Measurements from ENCODE around the gene EFEMP2. TPM values are rescaled to one million over a fixed set of nuclear protein-coding genes. Genes with fewer than 3 reads are reported as not detected.
"Not testable (repeated sequence)": the region's sequence is repeated elsewhere in the genome, so short reads cannot be mapped to it uniquely, and the experiment has no call there.

The EFEMP2 gene
- total RNA-seq, 1 donor from 2014 or later = 62.0 TPM

DNA sequence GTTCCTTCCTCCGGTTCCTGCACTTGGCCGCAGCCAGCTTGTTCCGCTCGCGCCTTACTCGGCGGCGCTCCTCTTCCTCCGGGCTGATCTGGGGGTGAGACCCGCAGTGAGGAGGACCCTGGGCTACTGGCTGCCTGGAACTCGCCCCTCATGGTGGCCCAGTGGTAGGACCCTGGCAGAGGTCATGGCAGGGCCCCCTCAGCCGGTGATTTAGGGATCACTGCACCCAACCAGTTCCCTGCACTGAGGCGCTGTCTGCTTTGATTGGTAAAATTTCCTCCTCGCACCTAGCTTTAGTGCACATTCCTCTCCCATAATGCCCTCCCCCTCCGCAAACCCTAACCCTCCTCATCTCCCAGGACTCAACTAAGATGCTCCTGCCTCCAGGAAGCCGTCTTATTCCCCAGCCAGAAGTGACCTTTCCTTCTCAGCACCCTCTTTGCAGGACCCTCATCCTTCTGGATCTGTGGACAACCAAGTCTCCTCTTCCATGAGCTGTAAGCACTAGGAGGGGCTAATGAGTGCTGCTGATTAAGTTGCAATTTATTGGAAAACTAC, 21.5 kb upstream of the EFEMP2 start:
- no peaks in the 10 kb centered on the region for H3K27me3 ChIP-seq (ENCODE audit: control insufficient read depth, insufficient read depth, low read length)
- no peak overlapping the region for H3K4me3 ChIP-seq (ENCODE audit: low read depth, low read length)
- TF ChIP-seq, protein P1, sequence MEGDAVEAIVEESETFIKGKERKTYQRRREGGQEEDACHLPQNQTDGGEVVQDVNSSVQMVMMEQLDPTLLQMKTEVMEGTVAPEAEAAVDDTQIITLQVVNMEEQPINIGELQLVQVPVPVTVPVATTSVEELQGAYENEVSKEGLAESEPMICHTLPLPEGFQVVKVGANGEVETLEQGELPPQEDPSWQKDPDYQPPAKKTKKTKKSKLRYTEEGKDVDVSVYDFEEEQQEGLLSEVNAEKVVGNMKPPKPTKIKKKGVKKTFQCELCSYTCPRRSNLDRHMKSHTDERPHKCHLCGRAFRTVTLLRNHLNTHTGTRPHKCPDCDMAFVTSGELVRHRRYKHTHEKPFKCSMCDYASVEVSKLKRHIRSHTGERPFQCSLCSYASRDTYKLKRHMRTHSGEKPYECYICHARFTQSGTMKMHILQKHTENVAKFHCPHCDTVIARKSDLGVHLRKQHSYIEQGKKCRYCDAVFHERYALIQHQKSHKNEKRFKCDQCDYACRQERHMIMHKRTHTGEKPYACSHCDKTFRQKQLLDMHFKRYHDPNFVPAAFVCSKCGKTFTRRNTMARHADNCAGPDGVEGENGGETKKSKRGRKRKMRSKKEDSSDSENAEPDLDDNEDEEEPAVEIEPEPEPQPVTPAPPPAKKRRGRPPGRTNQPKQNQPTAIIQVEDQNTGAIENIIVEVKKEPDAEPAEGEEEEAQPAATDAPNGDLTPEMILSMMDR (IDR thresholded peaks at IDR 0.05; ENCODE audit: insufficient read depth, low read length, poor library complexity, severe bottlenecking) = no peak
- no peaks in the 10 kb centered on the region for H3K36me3 ChIP-seq (ENCODE audit: control insufficient read depth, insufficient read depth, low read length)
- DNase-seq (ENCODE audit: low read depth) = no peak

DNA sequence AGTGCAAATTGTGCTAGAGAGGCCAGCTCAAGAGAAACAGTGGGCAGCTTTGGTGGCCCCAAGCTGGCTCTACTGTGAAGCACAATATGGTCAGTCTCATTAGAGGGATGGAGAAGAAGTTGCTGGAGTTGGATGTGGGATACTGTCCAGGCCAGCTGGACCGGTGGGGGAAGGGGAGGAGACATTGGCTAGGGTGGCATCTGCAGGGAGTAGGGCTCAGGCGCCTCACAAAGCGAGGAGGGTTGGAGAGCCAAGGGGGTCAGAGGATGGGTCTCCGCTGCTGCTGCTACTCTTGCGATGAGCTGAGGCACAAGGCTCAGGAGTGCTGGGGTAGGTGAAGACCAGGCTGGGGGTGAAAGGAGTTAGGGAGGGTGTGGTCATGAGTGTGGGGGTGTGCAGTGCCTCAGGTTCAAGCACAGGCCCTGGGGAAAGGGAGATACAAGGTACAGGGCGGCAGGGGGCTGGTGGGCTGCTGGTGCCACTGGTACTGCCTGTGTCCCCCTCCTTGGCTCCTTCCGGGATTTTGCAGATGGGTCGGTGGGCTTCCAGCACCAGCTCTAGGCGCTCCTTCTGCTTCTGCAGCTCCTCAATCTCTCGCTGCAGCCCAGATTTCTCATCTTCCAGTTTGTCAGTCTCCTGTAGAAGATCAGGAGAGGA, 20.2 kb upstream of the EFEMP2 start:
- Histone ChIP-seq H3K27me3 (ENCODE audit: control insufficient read depth, insufficient read depth, low read length) (no peaks in the 10 kb centered on the region), H3K36me3 (ENCODE audit: control insufficient read depth, insufficient read depth, low read length) (no peaks in the 10 kb centered on the region), H3K4me3 (ENCODE audit: low read depth, low read length) (no peak overlapping the region)
- DNase-seq (ENCODE audit: low read depth) = no peak
- TF ChIP-seq, protein P1 (IDR thresholded peaks at IDR 0.05; ENCODE audit: insufficient read depth, low read length, poor library complexity, severe bottlenecking) = no peak

DNA sequence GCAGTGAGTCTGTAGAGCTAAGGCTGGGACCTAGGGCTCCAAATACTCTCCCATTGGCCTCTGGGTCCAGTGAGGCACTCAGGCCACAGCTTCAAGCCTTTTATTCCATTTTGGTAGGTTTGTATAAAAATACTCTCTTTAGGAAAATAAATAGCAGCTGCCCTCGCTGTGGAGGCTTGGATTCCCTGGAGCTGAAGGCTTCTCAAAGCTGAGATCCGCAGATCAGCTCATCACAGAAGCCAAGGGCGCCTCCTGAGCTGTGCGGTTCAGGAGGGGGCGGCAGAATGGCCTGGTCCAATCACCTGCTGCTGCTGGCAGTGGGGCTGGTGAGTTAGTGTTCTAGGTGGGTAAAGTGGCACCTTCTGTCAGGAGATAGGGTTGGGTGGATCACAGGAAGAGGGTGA, 19.5 kb upstream of the EFEMP2 start:
- H3K27me3 ChIP-seq (ENCODE audit: control insufficient read depth, insufficient read depth, low read length); H3K36me3 ChIP-seq (ENCODE audit: control insufficient read depth, insufficient read depth, low read length); DNase-seq (ENCODE audit: low read depth): not testable (repeated sequence)
- H3K4me3 ChIP-seq (ENCODE audit: low read depth, low read length) = peak overlapping the region; percentile 61

DNA sequence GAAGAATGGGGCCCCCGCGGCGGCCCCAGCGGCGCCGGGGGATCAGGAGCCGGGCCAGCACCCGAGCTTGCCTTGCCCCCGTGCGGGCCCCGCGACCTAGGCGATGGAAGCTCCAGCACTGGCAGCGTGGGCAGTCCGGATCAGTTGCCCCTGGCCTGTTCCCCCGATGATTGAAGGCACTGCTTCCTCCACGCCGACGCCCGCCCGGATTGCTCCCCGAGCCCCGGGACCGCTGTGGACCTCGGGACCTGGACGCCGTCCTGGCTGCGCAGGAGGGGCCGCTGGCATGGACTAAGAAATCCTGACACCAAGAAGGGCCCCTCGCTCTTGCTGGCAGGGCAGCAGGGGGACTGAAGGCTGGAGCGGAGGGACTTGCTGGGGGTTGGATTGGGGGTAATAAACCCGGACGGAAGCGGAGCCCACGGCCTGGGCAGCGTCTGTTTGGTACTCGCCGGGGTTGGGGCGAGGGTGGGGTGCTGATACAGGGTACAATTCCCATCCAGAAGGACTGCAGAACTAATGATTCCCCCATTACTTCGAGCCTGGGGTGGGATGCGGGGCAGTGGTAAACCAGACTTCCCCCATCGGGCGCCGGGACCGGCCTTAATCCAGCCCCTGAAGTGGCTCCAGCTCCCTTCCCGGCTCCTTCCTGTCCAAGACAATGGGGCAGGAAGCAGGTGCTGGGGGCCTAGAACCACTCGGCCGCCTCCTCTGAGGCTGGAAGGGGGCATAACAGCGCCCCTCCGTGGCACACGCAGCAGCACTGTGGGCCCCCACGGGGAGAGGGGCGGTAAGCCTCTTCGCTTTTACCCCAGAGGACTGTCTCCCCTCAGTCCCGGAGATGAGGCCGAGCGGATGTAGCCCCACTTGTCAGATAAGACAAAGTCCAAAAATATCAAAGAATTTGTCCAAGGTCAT, 18.9 kb upstream of the EFEMP2 start:
- H3K36me3 ChIP-seq (ENCODE audit: control insufficient read depth, insufficient read depth, low read length) = no peaks in the 10 kb centered on the region
- DNase-seq (ENCODE audit: low read depth) = no peak
- no peaks in the 10 kb centered on the region for H3K27me3 ChIP-seq (ENCODE audit: control insufficient read depth, insufficient read depth, low read length)
- TF ChIP-seq, protein P1 (IDR thresholded peaks at IDR 0.05; ENCODE audit: insufficient read depth, low read length, poor library complexity, severe bottlenecking) = peak; percentile 23
- peak overlapping the region; percentile 61 for H3K4me3 ChIP-seq (ENCODE audit: low read depth, low read length)

DNA sequence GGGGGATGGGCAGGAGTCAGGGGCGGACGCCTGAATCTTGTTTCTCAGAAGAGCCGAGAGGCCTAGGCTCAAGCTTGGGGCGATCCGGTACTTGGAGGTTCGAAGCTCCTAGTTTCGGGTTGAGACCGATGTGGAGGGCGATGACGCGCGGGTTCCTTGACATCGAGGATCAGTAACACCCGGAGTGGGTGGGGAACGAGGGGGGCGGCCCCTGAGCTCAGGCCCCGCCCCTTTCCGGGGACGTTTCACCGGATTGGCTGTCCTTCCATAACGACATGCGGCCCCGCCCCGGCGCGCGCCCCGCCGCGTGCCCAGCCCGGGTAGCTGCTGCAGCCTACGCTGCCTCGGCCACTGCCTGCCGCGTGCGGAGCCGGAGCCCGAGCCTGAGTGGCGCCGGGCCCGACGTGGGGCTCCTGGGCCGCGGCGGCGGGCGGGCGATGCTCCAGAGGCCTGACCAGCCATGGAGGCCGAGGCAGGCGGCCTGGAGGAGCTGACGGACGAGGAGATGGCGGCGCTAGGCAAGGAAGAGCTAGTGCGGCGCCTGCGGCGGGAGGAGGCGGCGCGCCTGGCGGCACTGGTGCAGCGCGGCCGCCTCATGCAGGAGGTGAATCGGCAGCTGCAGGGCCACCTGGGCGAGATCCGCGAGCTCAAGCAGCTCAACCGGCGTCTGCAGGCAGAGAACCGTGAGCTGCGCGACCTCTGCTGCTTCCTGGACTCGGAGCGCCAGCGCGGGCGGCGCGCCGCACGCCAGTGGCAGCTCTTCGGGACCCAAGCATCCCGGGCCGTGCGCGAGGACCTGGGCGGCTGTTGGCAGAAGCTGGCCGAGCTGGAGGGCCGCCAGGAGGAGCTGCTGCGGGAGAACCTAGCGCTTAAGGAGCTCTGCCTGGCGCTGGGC, 18.0 kb upstream of the EFEMP2 start, which contains the start of gene CCDC85B:
Gene CCDC85B (plus strand): TSS at position 350 of the 895 bp plus-strand sequence. CDS start 111 bp downstream, at position 461.
- Histone ChIP-seq H3K4me3 (ENCODE audit: low read depth, low read length) (peak within 1 kb of the TSS; percentile 61), H3K27me3 (ENCODE audit: control insufficient read depth, insufficient read depth, low read length) (no peaks in the 10 kb centered on the region), H3K36me3 (ENCODE audit: control insufficient read depth, insufficient read depth, low read length) (peaks cover under 1% of the 10 kb centered on the region)
- TF ChIP-seq, protein P1 (IDR thresholded peaks at IDR 0.05; ENCODE audit: insufficient read depth, low read length, poor library complexity, severe bottlenecking) = peak; percentile 11
- no peak for DNase-seq (ENCODE audit: low read depth)
